Nephron (organoid): Measurements from ENCODE around the gene FERMT1.

Experiments used
- H3K27ac Mint-ChIP-seq, 3 experiments: 2 replicates each; pipeline ENCODE4 v1.8.0; 2020; ENCODE audit warnings: mixed read lengths in 3 of 3, mild to moderate bottlenecking in 2 of 3, moderate library complexity in 1 of 3
- H3K27me3 Mint-ChIP-seq: 2 replicates; pipeline ENCODE4 v1.8.0; 2021; ENCODE audit warnings: low read depth, mild to moderate bottlenecking, moderate library complexity, mixed read lengths
- H3K36me3 Mint-ChIP-seq: 2 replicates; pipeline ENCODE4 v1.8.0; 2020; ENCODE audit warnings: low read depth, mixed read lengths
- H3K4me1 Mint-ChIP-seq: 2 replicates; pipeline ENCODE4 v1.8.0; 2020; ENCODE audit warnings: mixed read lengths
- H3K4me3 Mint-ChIP-seq, 3 experiments: 2 replicates each; pipeline ENCODE4 v1.8.0; 2020; ENCODE audit warnings: mild to moderate bottlenecking in 3 of 3, mixed read lengths in 3 of 3, moderate library complexity in 2 of 3
- H3K9me3 Mint-ChIP-seq: 2 replicates; pipeline ENCODE4 v1.8.0; 2020; ENCODE audit warnings: mixed read lengths
- TF ChIP-seq, protein P1 (sequence below), 3 experiments: fragments of 200-600 bp; sonication (generic); IDR thresholded peaks; one replicate each; pipeline ENCODE4 v1.5.0; 2021; ENCODE audit warnings: antibody characterized with exemption in 3 of 3; ENCODE audit not compliant: unreplicated experiment in 3 of 3

Gene FERMT1, protein sequence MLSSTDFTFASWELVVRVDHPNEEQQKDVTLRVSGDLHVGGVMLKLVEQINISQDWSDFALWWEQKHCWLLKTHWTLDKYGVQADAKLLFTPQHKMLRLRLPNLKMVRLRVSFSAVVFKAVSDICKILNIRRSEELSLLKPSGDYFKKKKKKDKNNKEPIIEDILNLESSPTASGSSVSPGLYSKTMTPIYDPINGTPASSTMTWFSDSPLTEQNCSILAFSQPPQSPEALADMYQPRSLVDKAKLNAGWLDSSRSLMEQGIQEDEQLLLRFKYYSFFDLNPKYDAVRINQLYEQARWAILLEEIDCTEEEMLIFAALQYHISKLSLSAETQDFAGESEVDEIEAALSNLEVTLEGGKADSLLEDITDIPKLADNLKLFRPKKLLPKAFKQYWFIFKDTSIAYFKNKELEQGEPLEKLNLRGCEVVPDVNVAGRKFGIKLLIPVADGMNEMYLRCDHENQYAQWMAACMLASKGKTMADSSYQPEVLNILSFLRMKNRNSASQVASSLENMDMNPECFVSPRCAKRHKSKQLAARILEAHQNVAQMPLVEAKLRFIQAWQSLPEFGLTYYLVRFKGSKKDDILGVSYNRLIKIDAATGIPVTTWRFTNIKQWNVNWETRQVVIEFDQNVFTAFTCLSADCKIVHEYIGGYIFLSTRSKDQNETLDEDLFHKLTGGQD

GRCh38 chr20:6122873-6123648, at the start of gene FERMT1:
Gene FERMT1 (minus strand): TSS chr20:6123030. CDS start chr20:6119554, 3,476 bp downstream.
- TF ChIP-seq, protein P1, sequence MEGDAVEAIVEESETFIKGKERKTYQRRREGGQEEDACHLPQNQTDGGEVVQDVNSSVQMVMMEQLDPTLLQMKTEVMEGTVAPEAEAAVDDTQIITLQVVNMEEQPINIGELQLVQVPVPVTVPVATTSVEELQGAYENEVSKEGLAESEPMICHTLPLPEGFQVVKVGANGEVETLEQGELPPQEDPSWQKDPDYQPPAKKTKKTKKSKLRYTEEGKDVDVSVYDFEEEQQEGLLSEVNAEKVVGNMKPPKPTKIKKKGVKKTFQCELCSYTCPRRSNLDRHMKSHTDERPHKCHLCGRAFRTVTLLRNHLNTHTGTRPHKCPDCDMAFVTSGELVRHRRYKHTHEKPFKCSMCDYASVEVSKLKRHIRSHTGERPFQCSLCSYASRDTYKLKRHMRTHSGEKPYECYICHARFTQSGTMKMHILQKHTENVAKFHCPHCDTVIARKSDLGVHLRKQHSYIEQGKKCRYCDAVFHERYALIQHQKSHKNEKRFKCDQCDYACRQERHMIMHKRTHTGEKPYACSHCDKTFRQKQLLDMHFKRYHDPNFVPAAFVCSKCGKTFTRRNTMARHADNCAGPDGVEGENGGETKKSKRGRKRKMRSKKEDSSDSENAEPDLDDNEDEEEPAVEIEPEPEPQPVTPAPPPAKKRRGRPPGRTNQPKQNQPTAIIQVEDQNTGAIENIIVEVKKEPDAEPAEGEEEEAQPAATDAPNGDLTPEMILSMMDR (IDR thresholded peaks at IDR 0.05; ENCODE audit: unreplicated experiment in 3 of 3), result peak in 1 of 3 experiments; percentile 22
- peak within 1 kb of the TSS; percentile 78 to 83 (median 82) for H3K4me3 Mint-ChIP-seq
- peaks cover 6% of the 10 kb centered on the region for H3K4me1 Mint-ChIP-seq
- peaks cover 50% of the 10 kb centered on the region for H3K27me3 Mint-ChIP-seq
- no peaks in the 10 kb centered on the region for H3K9me3 Mint-ChIP-seq
- H3K27ac Mint-ChIP-seq, result peak within 1 kb of the TSS; percentile 1 to 31 (median 21)
- no peaks in the 10 kb centered on the region for H3K36me3 Mint-ChIP-seq

DNA sequence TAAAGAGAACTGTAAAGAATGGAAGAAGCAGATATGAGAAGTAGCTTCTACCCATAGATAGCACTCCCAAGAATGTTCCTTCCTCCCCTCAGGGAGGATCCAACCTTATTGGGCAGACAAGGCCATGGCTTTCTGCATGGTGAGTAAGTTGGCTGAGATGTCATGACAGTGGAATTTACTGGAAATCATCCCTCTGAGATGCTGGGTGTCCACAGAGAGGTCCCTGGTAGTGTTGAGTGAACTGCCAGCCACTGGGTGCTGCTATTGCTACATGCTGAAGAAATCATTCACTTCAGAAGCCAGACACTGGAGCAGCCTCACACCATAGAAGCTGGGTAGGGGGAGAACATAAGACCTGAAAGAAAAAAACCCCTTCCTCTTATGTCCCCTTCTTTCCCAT, 46.4 kb upstream of the FERMT1 start:
- H3K36me3 Mint-ChIP-seq, result no peaks in the 10 kb centered on the region
- no peak overlapping the region for H3K27ac Mint-ChIP-seq
- H3K4me1 Mint-ChIP-seq, result peaks cover 19% of the 10 kb centered on the region
- no peaks in the 10 kb centered on the region for H3K27me3 Mint-ChIP-seq
- TF ChIP-seq, protein P1 (IDR thresholded peaks at IDR 0.05; ENCODE audit: unreplicated experiment in 3 of 3), result no peak
- H3K9me3 Mint-ChIP-seq, result peaks cover 11% of the 10 kb centered on the region
- no peak overlapping the region for H3K4me3 Mint-ChIP-seq

DNA sequence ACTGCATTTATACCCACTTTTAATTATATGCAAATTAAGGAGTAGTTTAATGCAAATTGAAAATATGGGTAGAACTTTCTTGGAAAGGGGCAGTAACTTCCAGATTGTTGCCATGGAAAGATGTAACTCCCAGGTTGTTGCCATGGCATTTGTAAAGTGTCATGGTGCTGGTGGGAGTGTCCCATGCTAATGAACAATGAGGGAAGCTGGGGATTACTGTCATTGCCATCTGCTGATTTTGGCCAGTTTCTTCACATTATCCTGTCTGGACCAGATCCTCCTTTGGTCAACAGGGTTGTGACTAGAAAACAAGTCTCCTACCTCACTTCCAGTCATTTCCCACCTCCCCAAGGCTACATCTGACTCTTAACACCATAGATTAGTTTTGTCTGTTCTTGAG, 45.4 kb upstream of the FERMT1 start:
- no peak overlapping the region for H3K27ac Mint-ChIP-seq
- peaks cover 11% of the 10 kb centered on the region for H3K9me3 Mint-ChIP-seq
- no peak overlapping the region for H3K4me3 Mint-ChIP-seq
- TF ChIP-seq, protein P1 (IDR thresholded peaks at IDR 0.05; ENCODE audit: unreplicated experiment in 3 of 3), result no peak
- no peaks in the 10 kb centered on the region for H3K27me3 Mint-ChIP-seq
- peaks cover 29% of the 10 kb centered on the region for H3K4me1 Mint-ChIP-seq
- no peaks in the 10 kb centered on the region for H3K36me3 Mint-ChIP-seq

DNA sequence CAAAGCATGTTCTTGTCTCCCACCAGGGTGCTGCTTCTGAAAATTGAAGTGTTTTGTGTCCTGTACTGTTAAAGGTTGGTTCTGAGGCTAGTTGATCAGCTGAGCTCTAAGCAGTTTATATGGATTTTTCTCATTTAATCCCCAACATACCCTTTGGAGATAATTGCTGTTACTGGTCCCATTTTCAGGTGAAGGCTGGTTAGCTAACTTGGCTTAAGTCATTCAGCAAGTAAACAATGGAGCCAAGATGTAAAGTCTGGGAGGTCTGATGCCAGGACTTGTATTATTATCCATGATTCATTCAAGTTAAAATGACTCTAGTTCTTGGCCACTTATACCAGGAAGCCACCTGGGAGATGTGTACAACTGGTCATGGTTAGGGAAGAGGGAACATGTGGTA, 42.5 kb upstream of the FERMT1 start:
- peak overlapping the region in 1 of 3 experiments; percentile 40 for H3K27ac Mint-ChIP-seq
- peaks cover 8% of the 10 kb centered on the region for H3K9me3 Mint-ChIP-seq
- TF ChIP-seq, protein P1 (IDR thresholded peaks at IDR 0.05; ENCODE audit: unreplicated experiment in 3 of 3), result no peak
- no peaks in the 10 kb centered on the region for H3K36me3 Mint-ChIP-seq
- H3K4me1 Mint-ChIP-seq, result peaks cover 49% of the 10 kb centered on the region
- no peak overlapping the region for H3K4me3 Mint-ChIP-seq
- peaks cover 4% of the 10 kb centered on the region for H3K27me3 Mint-ChIP-seq

DNA sequence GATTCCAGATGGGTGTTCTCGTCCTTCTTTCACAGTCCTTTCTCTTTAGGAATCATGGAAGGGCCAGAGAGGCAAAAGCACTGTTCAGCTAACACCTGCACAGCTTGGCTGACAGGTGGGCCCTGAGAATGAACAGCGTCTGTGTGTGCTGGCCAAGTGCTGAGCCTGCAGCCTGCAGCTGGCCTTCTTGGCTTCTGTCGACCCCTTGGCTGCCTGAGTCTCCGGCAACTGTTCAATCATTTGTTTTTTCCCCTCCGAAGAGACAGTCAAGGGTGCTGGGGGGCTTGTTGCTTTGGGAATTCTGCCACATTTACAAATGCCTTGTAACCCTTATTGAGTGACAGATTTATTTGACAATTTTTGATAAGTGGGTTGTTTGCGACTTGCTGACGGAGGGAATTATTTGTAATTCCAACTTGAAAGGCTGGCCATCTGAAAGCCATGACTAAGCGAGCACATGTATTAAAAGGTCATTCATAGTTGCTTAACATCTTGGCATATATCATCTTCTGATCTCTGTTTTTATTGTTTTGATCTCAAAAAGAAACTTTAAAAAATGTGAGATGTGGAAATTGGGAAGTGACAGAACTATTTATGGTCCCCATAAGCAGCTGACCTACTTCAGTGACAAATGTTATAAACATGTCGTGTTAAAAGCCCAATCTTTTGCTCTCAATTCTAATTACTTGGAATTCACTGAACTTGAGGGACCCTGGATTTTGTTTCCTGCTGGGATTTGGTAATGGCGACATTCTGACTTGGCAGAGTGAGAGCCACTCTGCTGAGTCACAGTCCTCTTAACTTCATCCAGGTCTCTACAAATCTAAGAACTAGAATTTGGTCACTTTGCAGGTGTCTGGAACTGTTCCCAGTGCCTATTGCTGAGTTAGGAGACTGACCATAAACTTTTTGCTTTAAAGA, 41.9 kb upstream of the FERMT1 start:
- TF ChIP-seq, protein P1 (IDR thresholded peaks at IDR 0.05; ENCODE audit: unreplicated experiment in 3 of 3), result no peak
- Mint-ChIP-seq H3K4me3 (peak overlapping the region in 1 of 3 experiments; percentile 15), H3K36me3 (no peaks in the 10 kb centered on the region), H3K4me1 (peaks cover 49% of the 10 kb centered on the region), H3K9me3 (peaks cover 11% of the 10 kb centered on the region), H3K27me3 (peaks cover 4% of the 10 kb centered on the region), H3K27ac (peak overlapping the region in 1 of 3 experiments; percentile 40)
